ENCODE measurements around the gene NAV2.
"Not testable (repeated sequence)": the region's sequence is repeated elsewhere in the genome, so short reads cannot be mapped to it uniquely, and the experiment has no call there.

Gene NAV2

DNA sequence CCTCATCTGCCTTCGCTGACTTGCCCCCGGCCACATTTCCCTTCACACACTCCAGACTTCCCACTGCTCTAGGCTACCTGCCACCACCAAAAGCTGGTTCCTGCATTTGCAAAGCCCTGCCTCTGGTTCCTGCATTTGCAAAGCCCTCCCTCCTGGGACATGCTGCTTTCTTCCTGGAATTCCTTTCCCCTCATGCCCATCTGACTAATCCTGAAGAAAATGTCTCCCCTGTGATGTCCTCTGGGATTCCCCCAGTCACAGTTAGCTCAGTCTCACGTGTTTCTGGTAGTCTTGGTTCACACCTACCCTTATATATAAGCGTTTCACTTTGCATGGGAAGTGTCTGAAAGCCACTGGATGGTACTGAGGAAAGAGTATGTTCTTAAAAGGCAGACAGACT, 240.7 kb downstream of the NAV2 start:
- Histone ChIP-seq H3K9me3 (ENCODE audit: control insufficient read depth, insufficient read depth, low read length) (no peaks in the 10 kb centered on the region), H3K27me3 (ENCODE audit: control insufficient read depth, insufficient read depth, low read length) (no peaks in the 10 kb centered on the region), H3K4me3 (ENCODE audit: low read depth, low read length) (no peak overlapping the region), H3K36me3 (ENCODE audit: control insufficient read depth, insufficient read depth, low read length) (peaks cover 30% of the 10 kb centered on the region), H3K4me1 (ENCODE audit: control insufficient read depth, insufficient read depth, low read length) (peaks cover 40% of the 10 kb centered on the region), H3K9ac (ENCODE audit: low read depth, low read length) (peak overlapping the region; percentile 28; the same call in 1 of the 2 replicates), H3K27ac (ENCODE audit: low read depth, low read length) (peak overlapping the region; percentile 95)

DNA sequence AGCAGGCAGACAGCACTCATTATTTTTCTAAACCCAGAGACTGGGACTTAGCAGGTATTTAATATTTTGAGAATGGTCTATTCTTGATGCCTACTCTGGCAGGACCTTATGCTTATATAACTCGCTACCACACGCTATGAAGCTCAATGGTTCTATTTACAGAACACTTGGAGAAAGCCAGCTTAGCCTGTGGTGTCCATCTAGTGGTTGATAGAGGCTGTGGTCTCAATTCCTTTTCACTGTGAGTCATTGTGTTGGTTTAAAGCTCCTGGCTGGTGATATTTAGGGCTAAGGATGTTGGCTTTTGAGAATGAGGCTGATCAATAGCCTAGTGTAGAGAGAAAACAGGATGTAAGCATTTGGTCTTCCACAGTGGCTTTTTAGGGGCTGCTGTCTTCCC, 241.3 kb downstream of the NAV2 start:
- no peak overlapping the region for H3K4me3 ChIP-seq (ENCODE audit: low read depth, low read length)
- H3K36me3 ChIP-seq (ENCODE audit: control insufficient read depth, insufficient read depth, low read length) = peaks cover 24% of the 10 kb centered on the region
- H3K9ac ChIP-seq (ENCODE audit: low read depth, low read length) = no peak overlapping the region; the same call in 1 of the 2 replicates
- H3K9me3 ChIP-seq (ENCODE audit: control insufficient read depth, insufficient read depth, low read length) = no peaks in the 10 kb centered on the region
- peak overlapping the region; percentile 95 for H3K27ac ChIP-seq (ENCODE audit: low read depth, low read length)
- H3K27me3 ChIP-seq (ENCODE audit: control insufficient read depth, insufficient read depth, low read length) = no peaks in the 10 kb centered on the region
- peaks cover 40% of the 10 kb centered on the region for H3K4me1 ChIP-seq (ENCODE audit: control insufficient read depth, insufficient read depth, low read length)

DNA sequence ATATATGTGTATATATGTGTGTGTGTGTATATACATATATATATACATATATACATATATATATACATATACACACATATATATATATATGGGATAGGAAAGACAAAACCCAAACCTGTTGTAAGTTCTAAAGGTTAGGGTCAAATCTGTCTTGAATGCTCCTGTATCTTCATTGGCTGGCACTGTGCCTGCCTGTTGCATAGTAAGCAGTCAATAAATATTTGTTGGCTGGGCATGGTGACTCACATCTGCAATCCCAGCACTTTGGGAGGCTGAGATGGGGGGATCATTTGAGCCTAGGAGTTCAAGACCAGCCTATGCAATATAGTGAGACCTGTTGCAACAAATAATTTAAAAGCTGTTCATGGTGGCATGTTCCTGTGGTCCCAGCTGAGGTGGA, 242.3 kb downstream of the NAV2 start:
- Histone ChIP-seq H3K4me1 (ENCODE audit: control insufficient read depth, insufficient read depth, low read length) (peaks cover 40% of the 10 kb centered on the region), H3K9me3 (ENCODE audit: control insufficient read depth, insufficient read depth, low read length) (no peaks in the 10 kb centered on the region), H3K9ac (ENCODE audit: low read depth, low read length) (no peak overlapping the region), H3K4me3 (ENCODE audit: low read depth, low read length) (no peak overlapping the region), H3K36me3 (ENCODE audit: control insufficient read depth, insufficient read depth, low read length) (peaks cover 15% of the 10 kb centered on the region), H3K27ac (ENCODE audit: low read depth, low read length) (no peak overlapping the region), H3K27me3 (ENCODE audit: control insufficient read depth, insufficient read depth, low read length) (no peaks in the 10 kb centered on the region)

DNA sequence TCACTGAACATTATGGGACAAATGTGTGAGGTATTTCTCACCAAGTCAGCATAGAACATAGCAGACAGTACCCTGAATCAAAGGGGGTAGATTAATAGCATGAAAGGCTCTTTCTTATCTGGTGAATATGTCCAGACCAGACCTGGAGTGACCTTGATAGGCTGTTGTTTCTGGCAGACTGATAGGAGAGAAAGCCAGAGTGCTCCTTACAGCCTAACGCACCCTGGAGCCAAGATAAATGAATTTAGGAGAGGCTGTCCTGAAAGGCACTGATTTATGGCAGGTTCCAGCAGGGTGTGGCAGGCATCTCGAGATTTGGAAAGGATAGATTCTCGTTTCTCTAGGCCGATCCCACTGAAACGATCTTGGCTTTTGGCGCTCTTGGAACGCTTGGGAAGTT, 243.0 kb downstream of the NAV2 start:
- H3K36me3 ChIP-seq (ENCODE audit: control insufficient read depth, insufficient read depth, low read length) = 0 out of 2 replicates have a peak, but pooled peaks cover 8% of the 10 kb centered on the region
- no peaks in the 10 kb centered on the region for H3K9me3 ChIP-seq (ENCODE audit: control insufficient read depth, insufficient read depth, low read length)
- H3K27me3 ChIP-seq (ENCODE audit: control insufficient read depth, insufficient read depth, low read length) = no peaks in the 10 kb centered on the region
- no peak overlapping the region for H3K4me3 ChIP-seq (ENCODE audit: low read depth, low read length)
- peaks cover 40% of the 10 kb centered on the region for H3K4me1 ChIP-seq (ENCODE audit: control insufficient read depth, insufficient read depth, low read length)
- H3K27ac ChIP-seq (ENCODE audit: low read depth, low read length) = no peak overlapping the region
- no peak overlapping the region for H3K9ac ChIP-seq (ENCODE audit: low read depth, low read length)

DNA sequence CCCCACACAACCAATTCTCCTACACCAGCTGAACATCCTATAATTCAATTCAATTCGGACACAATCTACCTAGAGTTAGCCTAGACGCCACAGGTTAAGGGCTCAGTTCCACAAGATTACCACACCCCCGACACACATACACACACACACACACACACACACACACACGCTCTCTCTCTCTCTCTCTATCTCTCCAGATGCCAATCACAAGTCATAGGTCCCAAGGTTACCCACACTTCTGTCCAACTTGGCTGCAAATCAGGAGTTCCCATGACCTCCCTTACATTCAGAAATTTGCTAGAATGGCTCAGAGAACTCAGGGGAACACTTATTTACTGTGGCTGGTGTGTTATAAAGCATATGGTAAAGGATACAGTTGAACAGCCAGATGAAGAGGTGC, 243.6 kb downstream of the NAV2 start:
- peaks cover 38% of the 10 kb centered on the region for H3K4me1 ChIP-seq (ENCODE audit: control insufficient read depth, insufficient read depth, low read length)
- no peaks in the 10 kb centered on the region for H3K9me3 ChIP-seq (ENCODE audit: control insufficient read depth, insufficient read depth, low read length)
- 0 out of 2 replicates have a peak, but pooled peaks cover 5% of the 10 kb centered on the region for H3K36me3 ChIP-seq (ENCODE audit: control insufficient read depth, insufficient read depth, low read length)
- H3K27ac ChIP-seq (ENCODE audit: low read depth, low read length) = no peak overlapping the region
- no peak overlapping the region for H3K9ac ChIP-seq (ENCODE audit: low read depth, low read length)
- H3K27me3 ChIP-seq (ENCODE audit: control insufficient read depth, insufficient read depth, low read length) = no peaks in the 10 kb centered on the region
- H3K4me3 ChIP-seq (ENCODE audit: low read depth, low read length) = no peak overlapping the region

DNA sequence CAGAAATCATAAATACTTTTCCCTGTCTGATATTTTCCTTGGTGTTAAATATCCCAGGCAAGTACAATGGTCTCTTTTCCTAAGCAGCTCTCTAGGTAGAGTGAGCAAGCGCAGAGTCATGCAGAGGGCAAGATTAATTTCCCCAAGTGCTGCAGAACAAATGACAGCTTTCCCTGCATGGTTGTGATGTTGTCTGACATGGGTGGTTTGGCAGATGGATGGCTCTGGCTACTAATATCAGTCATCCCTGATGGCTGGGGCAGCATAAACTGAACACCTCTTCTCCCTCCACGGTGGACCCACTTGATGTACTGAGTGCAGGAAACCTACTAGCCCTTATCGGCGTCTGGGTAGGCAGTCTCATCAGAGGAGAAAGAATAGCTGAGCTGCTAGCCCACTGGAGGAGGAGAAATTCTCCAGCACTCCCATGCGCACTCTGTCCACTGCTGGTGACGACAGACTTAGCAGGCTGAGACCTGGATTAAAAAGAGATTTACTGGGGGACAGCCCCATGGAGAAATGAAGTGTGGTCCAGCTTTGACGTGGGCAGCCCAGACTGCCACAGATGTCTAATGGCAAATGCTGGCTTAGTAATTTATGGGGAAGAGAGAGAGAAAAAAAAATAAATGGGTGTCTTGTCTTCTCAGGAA, 244.8 kb downstream of the NAV2 start:
- Histone ChIP-seq H3K27ac (ENCODE audit: low read depth, low read length) (no peak overlapping the region), H3K9ac (ENCODE audit: low read depth, low read length) (no peak overlapping the region), H3K36me3 (ENCODE audit: control insufficient read depth, insufficient read depth, low read length) (0 out of 2 replicates have a peak, but pooled peaks cover 5% of the 10 kb centered on the region), H3K4me3 (ENCODE audit: low read depth, low read length) (no peak overlapping the region), H3K9me3 (ENCODE audit: control insufficient read depth, insufficient read depth, low read length) (no peaks in the 10 kb centered on the region), H3K27me3 (ENCODE audit: control insufficient read depth, insufficient read depth, low read length) (no peaks in the 10 kb centered on the region), H3K4me1 (ENCODE audit: control insufficient read depth, insufficient read depth, low read length) (peaks cover 27% of the 10 kb centered on the region)

DNA sequence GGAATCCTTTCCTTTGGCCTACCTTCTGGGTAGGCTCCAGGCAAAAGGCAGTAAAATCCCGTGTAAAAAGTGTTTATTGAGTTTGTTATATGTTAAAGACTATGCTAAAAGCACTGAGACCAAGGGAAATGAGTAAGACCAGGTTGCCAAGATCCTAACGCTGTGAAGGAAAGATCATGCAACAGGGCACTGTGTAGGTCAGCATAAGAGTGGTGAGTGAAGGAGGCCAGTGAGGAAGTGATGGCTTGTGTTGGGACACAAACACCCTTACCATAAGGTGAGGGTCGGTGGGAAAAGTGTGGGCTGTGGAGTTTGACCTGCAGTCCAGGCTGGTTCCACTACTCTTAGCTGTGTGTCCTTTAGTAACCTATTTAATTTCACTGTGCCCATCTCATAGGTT, 245.6 kb downstream of the NAV2 start:
- no peaks in the 10 kb centered on the region for H3K27me3 ChIP-seq (ENCODE audit: control insufficient read depth, insufficient read depth, low read length)
- H3K9me3 ChIP-seq (ENCODE audit: control insufficient read depth, insufficient read depth, low read length) = no peaks in the 10 kb centered on the region
- H3K27ac ChIP-seq (ENCODE audit: low read depth, low read length) = no peak overlapping the region
- H3K4me3 ChIP-seq (ENCODE audit: low read depth, low read length) = no peak overlapping the region
- H3K36me3 ChIP-seq (ENCODE audit: control insufficient read depth, insufficient read depth, low read length) = 0 out of 2 replicates have a peak, but pooled peaks cover 5% of the 10 kb centered on the region
- peaks cover 19% of the 10 kb centered on the region for H3K4me1 ChIP-seq (ENCODE audit: control insufficient read depth, insufficient read depth, low read length)
- H3K9ac ChIP-seq (ENCODE audit: low read depth, low read length) = no peak overlapping the region

DNA sequence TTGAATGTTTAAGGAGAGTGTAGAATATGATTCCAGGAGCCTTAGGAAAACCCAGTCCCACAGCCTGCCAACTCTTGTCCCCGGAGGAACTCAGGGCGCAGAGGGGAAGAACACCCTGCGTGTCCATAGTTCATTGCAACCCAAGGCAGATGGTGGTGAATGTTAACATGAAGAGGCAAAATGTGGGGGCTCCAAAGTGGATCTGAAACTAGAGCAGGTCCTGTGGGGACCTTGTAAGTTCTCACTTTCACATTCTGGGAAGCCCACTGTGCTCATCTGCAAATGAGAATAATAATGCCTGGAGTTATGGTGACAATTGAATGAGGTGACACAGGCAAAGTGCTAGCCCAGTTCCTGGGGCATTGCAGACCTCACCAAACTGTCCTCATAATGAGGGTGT, 246.6 kb downstream of the NAV2 start:
- Histone ChIP-seq H3K9me3 (ENCODE audit: control insufficient read depth, insufficient read depth, low read length) (no peaks in the 10 kb centered on the region), H3K4me1 (ENCODE audit: control insufficient read depth, insufficient read depth, low read length) (peaks cover 9% of the 10 kb centered on the region), H3K27me3 (ENCODE audit: control insufficient read depth, insufficient read depth, low read length) (no peaks in the 10 kb centered on the region), H3K9ac (ENCODE audit: low read depth, low read length) (no peak overlapping the region), H3K36me3 (ENCODE audit: control insufficient read depth, insufficient read depth, low read length) (0 out of 2 replicates have a peak, but pooled peaks cover 9% of the 10 kb centered on the region), H3K27ac (ENCODE audit: low read depth, low read length) (no peak overlapping the region), H3K4me3 (ENCODE audit: low read depth, low read length) (no peak overlapping the region)

DNA sequence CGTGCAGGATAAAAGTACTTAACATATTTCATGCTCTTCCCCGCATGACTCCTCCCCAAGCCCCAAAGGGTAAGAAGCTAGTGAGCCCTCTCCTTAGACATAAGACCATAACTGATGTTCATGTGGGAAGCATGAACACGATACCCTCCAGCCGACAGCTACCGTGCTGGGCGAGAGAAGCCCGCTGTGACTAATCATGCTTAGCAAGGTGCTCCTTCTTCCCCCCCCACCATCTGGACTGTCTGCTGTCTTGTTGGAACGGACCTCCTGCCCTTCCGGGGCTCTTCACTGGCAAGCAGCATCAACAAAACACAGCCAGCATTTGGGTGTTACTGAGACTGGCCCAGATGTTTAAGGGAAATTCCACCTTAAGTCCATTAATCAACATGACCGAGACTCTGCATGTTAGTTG, 247.0 kb downstream of the NAV2 start:
- H3K27me3 ChIP-seq (ENCODE audit: control insufficient read depth, insufficient read depth, low read length) = no peaks in the 10 kb centered on the region
- H3K9me3 ChIP-seq (ENCODE audit: control insufficient read depth, insufficient read depth, low read length) = no peaks in the 10 kb centered on the region
- H3K36me3 ChIP-seq (ENCODE audit: control insufficient read depth, insufficient read depth, low read length) = 0 out of 2 replicates have a peak, but pooled peaks cover 9% of the 10 kb centered on the region
- no peak overlapping the region for H3K4me3 ChIP-seq (ENCODE audit: low read depth, low read length)
- no peak overlapping the region for H3K9ac ChIP-seq (ENCODE audit: low read depth, low read length)
- no peak overlapping the region for H3K27ac ChIP-seq (ENCODE audit: low read depth, low read length)
- peaks cover 5% of the 10 kb centered on the region; the same call in 1 of the 2 replicates for H3K4me1 ChIP-seq (ENCODE audit: control insufficient read depth, insufficient read depth, low read length)

DNA sequence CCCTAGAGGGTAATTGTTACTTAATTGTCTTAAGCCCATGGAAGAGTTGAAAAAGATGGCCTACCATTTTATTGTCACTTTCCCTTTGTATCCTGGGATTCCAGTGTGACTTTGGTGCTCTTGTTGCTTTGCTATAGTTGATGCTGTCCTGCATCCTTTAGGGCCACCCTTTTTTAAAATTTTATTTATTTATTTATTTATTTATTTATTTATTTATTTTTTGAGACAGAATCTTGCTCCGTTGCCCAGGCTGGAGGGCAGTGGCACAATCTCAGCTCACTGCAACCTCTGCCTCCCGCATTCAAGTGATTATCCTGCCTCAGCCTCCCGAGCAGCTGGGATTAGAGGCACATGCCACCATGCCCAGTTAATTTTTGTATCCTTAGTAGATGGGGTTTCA, 247.8 kb downstream of the NAV2 start:
- H3K9me3 ChIP-seq (ENCODE audit: control insufficient read depth, insufficient read depth, low read length); H3K4me1 ChIP-seq (ENCODE audit: control insufficient read depth, insufficient read depth, low read length); H3K4me3 ChIP-seq (ENCODE audit: low read depth, low read length); H3K9ac ChIP-seq (ENCODE audit: low read depth, low read length); H3K27me3 ChIP-seq (ENCODE audit: control insufficient read depth, insufficient read depth, low read length); H3K27ac ChIP-seq (ENCODE audit: low read depth, low read length); H3K36me3 ChIP-seq (ENCODE audit: control insufficient read depth, insufficient read depth, low read length): not testable (repeated sequence)

DNA sequence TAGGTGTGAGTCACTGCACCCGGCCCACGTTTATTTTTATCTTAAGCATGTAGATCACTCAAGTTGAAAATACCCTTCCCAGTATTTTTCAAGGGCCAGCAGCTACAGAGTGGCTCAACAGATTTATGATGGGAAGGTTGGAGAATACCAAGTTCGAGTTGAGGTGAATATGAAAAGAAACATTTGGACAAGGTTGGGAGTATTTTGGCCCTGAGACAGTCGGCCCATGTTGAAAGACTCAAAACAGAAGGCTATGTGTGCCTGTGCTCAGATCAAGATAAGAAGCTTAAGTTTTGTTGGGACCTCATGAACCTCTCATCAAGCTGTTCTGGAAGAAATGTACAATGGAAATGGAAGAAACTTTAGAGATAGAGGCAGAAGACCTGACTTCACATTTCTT, 248.6 kb downstream of the NAV2 start:
- Histone ChIP-seq H3K36me3 (ENCODE audit: control insufficient read depth, insufficient read depth, low read length) (peaks cover 12% of the 10 kb centered on the region), H3K4me3 (ENCODE audit: low read depth, low read length) (no peak overlapping the region), H3K27me3 (ENCODE audit: control insufficient read depth, insufficient read depth, low read length) (no peaks in the 10 kb centered on the region), H3K4me1 (ENCODE audit: control insufficient read depth, insufficient read depth, low read length) (peaks cover 5% of the 10 kb centered on the region; the same call in 1 of the 2 replicates), H3K9me3 (ENCODE audit: control insufficient read depth, insufficient read depth, low read length) (no peaks in the 10 kb centered on the region), H3K9ac (ENCODE audit: low read depth, low read length) (no peak overlapping the region), H3K27ac (ENCODE audit: low read depth, low read length) (no peak overlapping the region)
